Vagina (tissue), 2 donors: ENCODE data around the gene C10orf143. TPM values are rescaled to one million over a fixed set of nuclear protein-coding genes. Genes with fewer than 3 reads are reported as not detected.
"Not testable (repeated sequence)": the region's sequence is repeated elsewhere in the genome, so short reads cannot be mapped to it uniquely, and the experiment has no call there.

ENCODE experiments used
- DNase-seq, 2 donors: peaks; one replicate each; pipeline ENCODE4 v3.0.0-alpha.2; 2017; ENCODE audit errors: extremely low spot score in 2 of 2
- H3K27ac ChIP-seq: fragments of 200-600 bp; sonication (generic); one replicate; pipeline ENCODE4 v1.5.1; 2019
- H3K27me3 ChIP-seq: fragments of 200-600 bp; sonication (generic); one replicate; pipeline ENCODE4 v1.5.1; 2019
- H3K36me3 ChIP-seq, 2 donors: fragments of 200-600 bp; sonication (generic); one replicate each; pipeline ENCODE4 v1.5.1; 2017 to 2019
- H3K4me1 ChIP-seq: fragments of 200-600 bp; sonication (generic); one replicate; pipeline ENCODE4 v1.5.1; 2019
- H3K4me3 ChIP-seq, 2 donors: fragments of 200-600 bp; sonication (generic); 1 replicate in 1 of 2; 2 replicates in 1 of 2; pipeline ENCODE4 v1.5.1; 2016 to 2019
- H3K9me3 ChIP-seq: fragments of 200-600 bp; sonication (generic); one replicate; pipeline ENCODE4 v1.5.1; 2019
- POLR2A ChIP-seq, 2 donors: fragments of 450-650 bp; IDR thresholded peaks; one replicate each; pipeline ENCODE4 v1.6.1; 2017; ENCODE audit warnings: antibody characterized with exemption in 2 of 2, mild to moderate bottlenecking in 2 of 2, moderate library complexity in 2 of 2
- POLR2AphosphoS5 ChIP-seq, 2 donors: sonication (generic); formaldehyde crosslinking; IDR thresholded peaks; one replicate each; pipeline ENCODE4 v1.9.0; 2017; ENCODE audit warnings: antibody characterized with exemption in 2 of 2, mild to moderate bottlenecking in 2 of 2, low read depth in 1 of 2; ENCODE audit not compliant: insufficient read depth in 1 of 2
- intact Hi-C: fragments of 100-400 bp; cut with DNase I; formaldehyde crosslinking; loops from one replicate; pipeline ENCODE4 v1.15.1; 2023
- total RNA-seq: library from RNA; depleted of rRNA; stranded (reverse); fragments of >200 nt; gene quantifications from one replicate; pipeline ENCODE4 v1.2.3, GENCODE V29; 2016
- TF ChIP-seq, protein P1 (sequence below), 3 experiments: fragments of 450-650 bp in 2 of 3; fragments of 200-600 bp in 1 of 3; sonication (generic) in 1 of 3; IDR thresholded peaks; one replicate each; pipeline ENCODE4 v1.5.1; 2017 to 2019; ENCODE audit warnings: antibody characterized with exemption in 3 of 3, mild to moderate bottlenecking in 2 of 3, moderate library complexity in 2 of 3

The C10orf143 gene
- total RNA-seq, 1 donor from 2014 or later = 0.74 TPM

DNA sequence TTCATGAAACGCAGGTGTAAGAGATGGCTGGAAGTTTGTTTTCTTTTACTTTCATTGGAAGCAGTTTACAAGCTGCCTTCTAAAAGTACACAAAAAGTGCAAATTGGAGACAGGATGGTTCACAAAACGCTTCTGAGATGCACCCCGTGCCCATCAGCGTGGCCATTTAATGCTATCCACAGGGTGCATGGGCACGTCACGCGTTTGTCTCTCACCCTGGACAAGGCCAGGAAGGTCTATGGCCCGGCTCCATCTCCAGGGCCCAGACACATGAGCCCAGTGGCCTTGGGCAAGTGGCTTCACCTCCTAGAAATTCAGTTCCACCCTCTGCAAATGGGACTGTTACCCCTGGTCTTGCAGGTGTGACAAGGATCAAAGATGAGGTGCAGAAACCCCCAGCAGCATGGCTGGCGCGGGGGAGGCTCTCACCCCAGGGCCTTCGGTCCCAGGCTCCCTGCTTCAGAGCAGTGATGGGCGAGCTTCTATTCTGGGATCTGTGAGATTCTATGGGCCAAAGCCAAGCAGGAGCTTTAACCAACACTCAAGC lies 85.8 kb downstream of the C10orf143 start:
- no peaks in the 10 kb centered on the region for H3K9me3 ChIP-seq
- intact Hi-C loops = no loop called here

DNA sequence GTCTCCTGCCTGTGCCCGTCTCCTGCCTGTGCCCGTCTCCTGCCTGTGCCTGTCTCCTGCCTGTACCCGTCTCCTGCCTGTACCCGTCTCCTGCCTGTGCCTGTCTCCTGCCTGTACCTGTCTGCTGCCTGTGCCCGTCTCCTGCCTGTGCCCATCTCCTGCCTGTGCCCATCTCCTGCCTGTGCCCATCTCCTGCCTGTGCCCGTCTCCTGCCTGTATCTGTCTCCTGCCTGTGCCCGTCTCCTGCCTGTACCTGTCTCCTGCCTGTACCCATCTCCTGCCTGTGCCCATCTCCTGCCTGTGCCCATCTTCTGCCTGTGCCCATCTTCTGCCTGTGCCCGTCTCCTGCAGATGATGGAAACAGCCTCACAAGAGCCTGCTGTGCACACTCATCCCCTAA lies 86.3 kb downstream of the C10orf143 start:
- not testable (repeated sequence) for DNase-seq

More for the DNA sequence above, 85.8 kb downstream of the C10orf143 start:
- Histone ChIP-seq H3K4me3 (no peak overlapping the region), H3K36me3 (no peaks in the 10 kb centered on the region), H3K27ac (no peak overlapping the region), H3K27me3 (no peaks in the 10 kb centered on the region), H3K4me1 (no peaks in the 10 kb centered on the region)
- no peak for DNase-seq
- TF ChIP-seq, protein P1, sequence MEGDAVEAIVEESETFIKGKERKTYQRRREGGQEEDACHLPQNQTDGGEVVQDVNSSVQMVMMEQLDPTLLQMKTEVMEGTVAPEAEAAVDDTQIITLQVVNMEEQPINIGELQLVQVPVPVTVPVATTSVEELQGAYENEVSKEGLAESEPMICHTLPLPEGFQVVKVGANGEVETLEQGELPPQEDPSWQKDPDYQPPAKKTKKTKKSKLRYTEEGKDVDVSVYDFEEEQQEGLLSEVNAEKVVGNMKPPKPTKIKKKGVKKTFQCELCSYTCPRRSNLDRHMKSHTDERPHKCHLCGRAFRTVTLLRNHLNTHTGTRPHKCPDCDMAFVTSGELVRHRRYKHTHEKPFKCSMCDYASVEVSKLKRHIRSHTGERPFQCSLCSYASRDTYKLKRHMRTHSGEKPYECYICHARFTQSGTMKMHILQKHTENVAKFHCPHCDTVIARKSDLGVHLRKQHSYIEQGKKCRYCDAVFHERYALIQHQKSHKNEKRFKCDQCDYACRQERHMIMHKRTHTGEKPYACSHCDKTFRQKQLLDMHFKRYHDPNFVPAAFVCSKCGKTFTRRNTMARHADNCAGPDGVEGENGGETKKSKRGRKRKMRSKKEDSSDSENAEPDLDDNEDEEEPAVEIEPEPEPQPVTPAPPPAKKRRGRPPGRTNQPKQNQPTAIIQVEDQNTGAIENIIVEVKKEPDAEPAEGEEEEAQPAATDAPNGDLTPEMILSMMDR (IDR thresholded peaks at IDR 0.05) = no peak
- TF ChIP-seq POLR2A (IDR thresholded peaks at IDR 0.05) (no peak), POLR2AphosphoS5 (IDR thresholded peaks at IDR 0.05; ENCODE audit: insufficient read depth in 1 of 2, low read depth in 1 of 2) (no peak)

DNA sequence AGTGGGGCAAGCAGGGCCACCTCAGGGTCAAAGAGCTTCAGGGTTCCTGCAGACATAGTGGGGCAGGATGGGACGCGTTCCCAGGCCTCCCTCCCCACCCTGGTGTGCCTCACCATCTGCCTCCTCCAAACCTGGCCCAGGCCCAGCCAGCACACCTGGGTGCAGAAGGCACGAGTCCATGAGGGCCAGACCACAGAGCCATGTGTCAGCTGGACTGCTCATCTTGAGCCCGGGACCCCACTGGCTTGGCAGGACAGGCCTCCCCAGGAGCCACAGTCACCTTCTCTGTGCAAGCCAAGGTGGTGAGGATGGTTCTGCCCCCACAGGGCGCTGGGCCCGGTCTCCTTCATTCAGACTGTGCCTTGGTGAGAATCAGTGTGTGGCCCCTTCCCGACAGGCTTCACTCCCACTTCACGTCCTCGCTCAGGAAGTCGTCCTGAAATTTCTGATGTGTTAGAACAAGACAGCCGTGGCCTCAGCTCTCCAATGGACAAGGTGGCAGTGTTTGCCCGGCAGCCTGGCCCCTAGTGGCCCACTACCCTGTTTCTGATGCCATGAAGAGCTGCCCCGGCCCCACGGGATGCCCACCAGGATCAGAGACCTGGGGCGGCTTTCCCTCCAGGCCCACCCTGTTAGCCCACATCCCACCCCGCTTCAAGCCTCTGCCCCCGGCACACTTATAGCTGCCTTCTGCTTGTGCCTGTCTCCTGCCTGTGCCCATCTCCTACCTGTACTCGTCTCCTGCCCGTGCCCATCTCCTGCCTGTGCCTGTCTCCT lies 87.0 kb downstream of the C10orf143 start:
- no peaks in the 10 kb centered on the region for H3K36me3 ChIP-seq
- intact Hi-C loops = no loop called here
- no peak for TF ChIP-seq POLR2A (IDR thresholded peaks at IDR 0.05)
- TF ChIP-seq POLR2AphosphoS5 (IDR thresholded peaks at IDR 0.05; ENCODE audit: insufficient read depth in 1 of 2, low read depth in 1 of 2) = no peak
- TF ChIP-seq, protein P1 (IDR thresholded peaks at IDR 0.05) = no peak
- no peaks in the 10 kb centered on the region for H3K4me1 ChIP-seq
- H3K4me3 ChIP-seq = no peak overlapping the region
- DNase-seq = no peak
- no peaks in the 10 kb centered on the region for H3K27me3 ChIP-seq
- H3K9me3 ChIP-seq = no peaks in the 10 kb centered on the region
- H3K27ac ChIP-seq = no peak overlapping the region

More for the DNA sequence above, 86.3 kb downstream of the C10orf143 start:
- H3K27ac ChIP-seq, intact Hi-C loops, H3K9me3 ChIP-seq, H3K27me3 ChIP-seq, H3K4me1 ChIP-seq, H3K4me3 ChIP-seq, H3K36me3 ChIP-seq: not testable (repeated sequence)

DNA sequence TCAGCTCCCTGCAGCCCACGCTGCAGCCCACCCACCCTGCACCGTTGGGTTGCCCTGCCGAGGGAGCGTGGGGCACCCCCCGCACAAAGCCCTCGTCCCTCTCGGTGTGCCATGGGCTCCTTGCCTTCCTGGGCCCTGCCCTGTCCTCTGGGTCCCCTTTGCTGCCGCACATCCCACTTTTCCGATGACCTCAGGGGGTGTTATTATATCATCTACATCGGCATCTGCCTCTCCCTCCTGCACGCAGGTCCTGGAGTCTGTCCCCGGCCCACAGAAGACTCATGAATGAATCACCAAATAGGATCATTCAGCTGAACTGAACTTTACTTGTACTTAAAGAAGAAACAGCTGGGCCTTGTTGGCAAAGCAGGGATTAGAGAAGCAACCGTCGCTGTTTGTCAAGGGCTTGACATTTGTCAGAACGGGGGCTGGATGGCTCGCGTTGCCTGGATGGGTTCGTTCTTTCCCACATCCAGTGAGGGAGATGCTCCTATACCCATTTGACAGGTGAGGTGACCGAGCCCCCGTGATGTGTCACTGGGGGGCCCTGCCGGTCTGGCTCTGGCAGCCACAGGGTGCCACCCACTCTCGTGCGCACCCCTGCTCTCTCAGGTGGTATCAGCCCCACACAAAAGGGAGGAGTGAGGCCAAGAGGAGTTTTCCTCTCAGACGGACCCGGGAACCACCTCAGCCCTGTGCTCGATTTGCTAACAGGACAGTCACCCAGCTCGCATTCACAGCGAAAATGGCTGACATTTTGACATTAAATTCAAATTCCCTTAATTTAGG lies 87.9 kb downstream of the C10orf143 start:
- TF ChIP-seq, protein P1 (IDR thresholded peaks at IDR 0.05) = no peak
- TF ChIP-seq POLR2A (IDR thresholded peaks at IDR 0.05) (no peak), POLR2AphosphoS5 (IDR thresholded peaks at IDR 0.05; ENCODE audit: insufficient read depth in 1 of 2, low read depth in 1 of 2) (no peak)
- H3K27ac ChIP-seq = no peak overlapping the region
- no peak overlapping the region for H3K4me3 ChIP-seq
- no peaks in the 10 kb centered on the region for H3K36me3 ChIP-seq
- H3K27me3 ChIP-seq = no peaks in the 10 kb centered on the region
- no peak for DNase-seq
- no peaks in the 10 kb centered on the region for H3K4me1 ChIP-seq
- H3K9me3 ChIP-seq = no peaks in the 10 kb centered on the region
- intact Hi-C loops = no loop called here

DNA sequence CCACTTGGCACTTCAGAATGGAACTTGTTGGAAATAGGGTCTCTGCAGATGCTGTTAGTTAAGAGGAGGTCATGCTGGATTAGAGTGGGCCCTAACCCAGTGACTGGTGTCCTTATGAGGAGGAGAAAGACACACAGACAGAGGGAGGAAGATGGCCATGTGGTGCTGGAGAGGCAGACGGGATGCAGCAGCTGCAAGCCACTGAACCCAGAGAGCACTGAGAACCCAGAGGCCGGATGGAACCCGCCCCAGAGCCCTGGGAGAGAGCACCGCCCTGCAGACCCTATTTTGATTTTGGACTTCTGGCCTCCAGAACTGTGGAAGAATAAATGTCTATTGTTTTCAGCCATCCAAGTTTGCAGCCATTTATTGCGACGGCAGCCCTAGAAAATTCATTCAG lies 88.5 kb downstream of the C10orf143 start:
- TF ChIP-seq, protein P1 (IDR thresholded peaks at IDR 0.05) = no peak
- no peak for TF ChIP-seq POLR2A (IDR thresholded peaks at IDR 0.05)
- no peak for TF ChIP-seq POLR2AphosphoS5 (IDR thresholded peaks at IDR 0.05; ENCODE audit: insufficient read depth in 1 of 2, low read depth in 1 of 2)
- no peak for DNase-seq
- intact Hi-C loops = no loop called here

More for the DNA sequence above, 88.5 kb downstream of the C10orf143 start:
- no peaks in the 10 kb centered on the region for H3K9me3 ChIP-seq
- no peaks in the 10 kb centered on the region for H3K36me3 ChIP-seq
- no peak overlapping the region for H3K27ac ChIP-seq
- H3K27me3 ChIP-seq = no peaks in the 10 kb centered on the region
- H3K4me1 ChIP-seq = no peaks in the 10 kb centered on the region
- H3K4me3 ChIP-seq = no peak overlapping the region
